ENCODE measurements around the gene EMD. TPM values are rescaled to one million over a fixed set of nuclear protein-coding genes. Genes with fewer than 3 reads are reported as not detected.
"Not testable (repeated sequence)": the region's sequence is repeated elsewhere in the genome, so short reads cannot be mapped to it uniquely, and the experiment has no call there.

Gene EMD
- 10 to 100 TPM; 43.8 to 74.2 TPM for total RNA-seq

GRCh38 chrX:154378799-154379568 is at the start of gene EMD:
EMD (plus strand) TSS chrX:154379295; CDS start chrX:154379485, 190 bp downstream.
- peak; percentile 75 for ATAC-seq (ENCODE audit: insufficient number of reproducible peaks, low FRiP score, low read depth)
- no peaks in the 10 kb centered on the region for H3K9me3 ChIP-seq
- no peaks in the 10 kb centered on the region for H3K36me3 ChIP-seq
- peak; percentile 14 for TF ChIP-seq CTCF (IDR thresholded peaks at IDR 0.05)
- H3K27ac ChIP-seq: peak within 1 kb of the TSS; percentile 97 to 98
- H3K4me1 ChIP-seq (ENCODE audit: control insufficient read depth in 1 of 2, low read depth in 2 of 2): peaks cover 8 to 45% of the 10 kb centered on the region in 2 donors
- peak within 1 kb of the TSS; percentile 91 for H3K4me3 ChIP-seq
- H3K27me3 ChIP-seq (replicated peaks; ENCODE audit: insufficient read depth): no peaks in the 10 kb centered on the region
- DNase-seq (ENCODE audit: low spot score): peak; percentile 91

- Histone ChIP-seq H3K4me1 (ENCODE audit: control insufficient read depth in 1 of 2, low read depth in 2 of 2) (peaks cover under 1 to 5% of the 10 kb centered on the region in 2 donors), H3K36me3 (no peaks in the 10 kb centered on the region), H3K4me3 (no peak overlapping the region), H3K27ac (no peak overlapping the region), H3K27me3 (replicated peaks; ENCODE audit: insufficient read depth) (no peaks in the 10 kb centered on the region), H3K9me3 (no peaks in the 10 kb centered on the region)
- no peak for TF ChIP-seq CTCF (IDR thresholded peaks at IDR 0.05)
- DNase-seq (ENCODE audit: low spot score) (no peak), ATAC-seq (ENCODE audit: insufficient number of reproducible peaks, low FRiP score, low read depth) (no peak)
Observed at GRCh38 chrX:154332561-154332960, 46.5 kb upstream of the EMD start.

- ATAC-seq (ENCODE audit: insufficient number of reproducible peaks, low FRiP score, low read depth) (no peak), DNase-seq (ENCODE audit: low spot score) (no peak)
- no peaks in the 10 kb centered on the region for H3K36me3 ChIP-seq
- no peaks in the 10 kb centered on the region for H3K4me1 ChIP-seq (ENCODE audit: control insufficient read depth in 1 of 2, low read depth in 2 of 2)
- no peaks in the 10 kb centered on the region for H3K9me3 ChIP-seq
- no peak overlapping the region for H3K27ac ChIP-seq
- no peak overlapping the region for H3K4me3 ChIP-seq
- H3K27me3 ChIP-seq (replicated peaks; ENCODE audit: insufficient read depth): no peaks in the 10 kb centered on the region
- TF ChIP-seq CTCF (IDR thresholded peaks at IDR 0.05): no peak
Observed at GRCh38 chrX:154333116-154333515, 46.0 kb upstream of the EMD start.

- Histone ChIP-seq H3K4me1 (ENCODE audit: control insufficient read depth in 1 of 2, low read depth in 2 of 2) (no peaks in the 10 kb centered on the region), H3K4me3 (no peak overlapping the region), H3K9me3 (no peaks in the 10 kb centered on the region), H3K36me3 (no peaks in the 10 kb centered on the region), H3K27me3 (replicated peaks; ENCODE audit: insufficient read depth) (no peaks in the 10 kb centered on the region), H3K27ac (no peak overlapping the region)
- ATAC-seq (ENCODE audit: insufficient number of reproducible peaks, low FRiP score, low read depth) (no peak), DNase-seq (ENCODE audit: low spot score) (no peak)
- TF ChIP-seq CTCF (IDR thresholded peaks at IDR 0.05): no peak
Observed at GRCh38 chrX:154333837-154334271, 45.2 kb upstream of the EMD start.

GRCh38 chrX:154334496-154334895 is 44.6 kb upstream of the EMD start:
- no peak for TF ChIP-seq CTCF (IDR thresholded peaks at IDR 0.05)
- Histone ChIP-seq H3K4me1 (ENCODE audit: control insufficient read depth in 1 of 2, low read depth in 2 of 2) (no peaks in the 10 kb centered on the region), H3K36me3 (no peaks in the 10 kb centered on the region), H3K4me3 (no peak overlapping the region), H3K9me3 (no peaks in the 10 kb centered on the region), H3K27ac (no peak overlapping the region), H3K27me3 (replicated peaks; ENCODE audit: insufficient read depth) (no peaks in the 10 kb centered on the region)
- DNase-seq (ENCODE audit: low spot score) (no peak), ATAC-seq (ENCODE audit: insufficient number of reproducible peaks, low FRiP score, low read depth) (no peak)

- H3K9me3 ChIP-seq; H3K4me3 ChIP-seq; H3K4me1 ChIP-seq (ENCODE audit: control insufficient read depth in 1 of 2, low read depth in 2 of 2); DNase-seq (ENCODE audit: low spot score); H3K27me3 ChIP-seq (replicated peaks; ENCODE audit: insufficient read depth); H3K36me3 ChIP-seq; H3K27ac ChIP-seq: not testable (repeated sequence)
- peak; percentile 48 for ATAC-seq (ENCODE audit: insufficient number of reproducible peaks, low FRiP score, low read depth)
Observed at GRCh38 chrX:154341399-154342298, 37.4 kb upstream of the EMD start.

GRCh38 chrX:154343063-154343462 is 36.0 kb upstream of the EMD start:
- not testable (repeated sequence) for H3K27ac ChIP-seq; DNase-seq (ENCODE audit: low spot score); H3K9me3 ChIP-seq; H3K4me3 ChIP-seq; H3K27me3 ChIP-seq (replicated peaks; ENCODE audit: insufficient read depth); H3K36me3 ChIP-seq; ATAC-seq (ENCODE audit: insufficient number of reproducible peaks, low FRiP score, low read depth); H3K4me1 ChIP-seq (ENCODE audit: control insufficient read depth in 1 of 2, low read depth in 2 of 2)

Data from thoracic aorta (tissue), 2 donors.